H9 (cell line): ENCODE results near the gene ZMIZ1. TPM values are rescaled to one million over a fixed set of nuclear protein-coding genes. Genes with fewer than 3 reads are reported as not detected.

Experiments
- DNase-seq: peaks from one replicate; pipeline ENCODE4 v3.0.0-alpha.2; 2017
- H2AFZ ChIP-seq: one replicate; pipeline ENCODE4 v1.6.1; 2013; ENCODE audit warnings: mild to moderate bottlenecking, low read length, control low read depth, moderate library complexity
- H2AK5ac ChIP-seq: 2 replicates; pipeline ENCODE4 v1.6.1; 2013; ENCODE audit warnings: low read length, control low read depth, mixed read lengths; ENCODE audit not compliant: insufficient read length
- H2BK120ac ChIP-seq: one replicate; pipeline ENCODE4 v1.6.1; 2013; ENCODE audit warnings: low read depth, mild to moderate bottlenecking, low read length, control low read depth, inconsistent platforms; ENCODE audit not compliant: poor library complexity, severe bottlenecking
- H2BK12ac ChIP-seq: 2 replicates; pipeline ENCODE4 v1.6.1; 2013; ENCODE audit warnings: low read length, control low read depth, mixed read lengths, low read depth; ENCODE audit not compliant: insufficient read length
- H2BK15ac ChIP-seq: 2 replicates; pipeline ENCODE4 v1.6.1; 2013; ENCODE audit warnings: low read depth, low read length, control low read depth
- H2BK20ac ChIP-seq: one replicate; pipeline ENCODE4 v1.6.1; 2013; ENCODE audit warnings: low read depth, mild to moderate bottlenecking, low read length, control low read depth, inconsistent platforms; ENCODE audit not compliant: poor library complexity, severe bottlenecking
- H2BK5ac ChIP-seq: 2 replicates; pipeline ENCODE4 v1.6.1; 2013; ENCODE audit warnings: low read length, control low read depth, mixed read lengths; ENCODE audit not compliant: insufficient read length
- H3K14ac ChIP-seq: 2 replicates; pipeline ENCODE4 v1.6.1; 2013; ENCODE audit warnings: low read length, control low read depth; ENCODE audit not compliant: insufficient read depth
- H3K18ac ChIP-seq: 2 replicates; pipeline ENCODE4 v1.6.1; 2013; ENCODE audit warnings: low read depth, mild to moderate bottlenecking, mixed read lengths, low read length, control low read depth; ENCODE audit not compliant: insufficient read length
- H3K23ac ChIP-seq: 2 replicates; pipeline ENCODE4 v1.6.1; 2013; ENCODE audit warnings: low read length, control low read depth, mixed read lengths, low read depth; ENCODE audit not compliant: insufficient read length
- H3K23me2 ChIP-seq: 2 replicates; pipeline ENCODE4 v1.6.1; 2013; ENCODE audit warnings: low read depth, mild to moderate bottlenecking, mixed read lengths, low read length, control low read depth; ENCODE audit not compliant: insufficient read length, poor library complexity, severe bottlenecking
- H3K27ac ChIP-seq: 2 replicates; pipeline ENCODE4 v1.5.1; 2013; ENCODE audit warnings: low read length, control low read depth, mixed read lengths, low read depth; ENCODE audit not compliant: insufficient read length
- H3K27me3 ChIP-seq: 2 replicates; pipeline ENCODE4 v1.6.1; 2013; ENCODE audit warnings: low read length, control low read depth, inconsistent platforms; ENCODE audit not compliant: insufficient read depth
- H3K4ac ChIP-seq: 2 replicates; pipeline ENCODE4 v1.6.1; 2013; ENCODE audit warnings: low read depth, mild to moderate bottlenecking, control low read depth, inconsistent platforms, low read length, moderate library complexity
- H3K4me1 ChIP-seq: 2 replicates; pipeline ENCODE4 v1.6.1; 2013; ENCODE audit warnings: low read length, control low read depth, inconsistent platforms; ENCODE audit not compliant: insufficient read depth
- H3K4me2 ChIP-seq: 2 replicates; pipeline ENCODE4 v1.6.1; 2013; ENCODE audit warnings: low read length, control low read depth, mixed read lengths; ENCODE audit not compliant: insufficient read length, insufficient read depth
- H3K56ac ChIP-seq: 2 replicates; pipeline ENCODE4 v1.6.1; 2013; ENCODE audit warnings: low read depth, mild to moderate bottlenecking, mixed read lengths, low read length, control low read depth; ENCODE audit not compliant: insufficient read length
- H3K79me1 ChIP-seq: 2 replicates; pipeline ENCODE4 v1.6.1; 2013; ENCODE audit warnings: low read depth, mild to moderate bottlenecking, moderate library complexity, low read length, control low read depth, inconsistent platforms; ENCODE audit not compliant: insufficient read depth, poor library complexity, severe bottlenecking
- H3K79me2 ChIP-seq: 2 replicates; pipeline ENCODE4 v1.6.1; 2013; ENCODE audit warnings: low read length, control low read depth, inconsistent platforms; ENCODE audit not compliant: insufficient read depth
- H3K9ac ChIP-seq: 2 replicates; pipeline ENCODE4 v1.6.1; 2013; ENCODE audit warnings: low read length, control low read depth, mixed read lengths; ENCODE audit not compliant: insufficient read length; ENCODE audit errors: extremely low read depth
- H3K9me3 ChIP-seq: one replicate; pipeline ENCODE4 v1.6.1; 2013; ENCODE audit warnings: low read depth, low read length, inconsistent platforms; ENCODE audit not compliant: control insufficient read depth
- H3T11ph ChIP-seq: one replicate; pipeline ENCODE4 v1.6.1; 2013; ENCODE audit warnings: mild to moderate bottlenecking, low read length, control low read depth, inconsistent platforms
- H4K20me1 ChIP-seq: one replicate; pipeline ENCODE4 v1.6.1; 2013; ENCODE audit not compliant: control insufficient read depth, insufficient read length, insufficient read depth
- H4K5ac ChIP-seq: 2 replicates; pipeline ENCODE4 v1.6.1; 2013; ENCODE audit warnings: low read depth, mild to moderate bottlenecking, mixed read lengths, low read length, control low read depth; ENCODE audit not compliant: insufficient read length
- H4K8ac ChIP-seq: replicated peaks from 2 replicates; pipeline ENCODE4 v1.6.1; 2013; ENCODE audit warnings: low read length, control low read depth, mixed read lengths, low read depth; ENCODE audit not compliant: insufficient read length
- H4K91ac ChIP-seq: 2 replicates; pipeline ENCODE4 v1.6.1; 2013; ENCODE audit warnings: low read depth, mild to moderate bottlenecking, moderate library complexity, mixed read lengths, low read length, control low read depth; ENCODE audit not compliant: insufficient read length
- H3K27ac Mint-ChIP-seq, 3 experiments: 2 replicates in 2 of 3; 3 replicates in 1 of 3; pipeline ENCODE4 v1.8.0; 2020 to 2021; ENCODE audit warnings: mixed read lengths in 3 of 3, mild to moderate bottlenecking in 1 of 3, moderate library complexity in 1 of 3
- H3K27me3 Mint-ChIP-seq: 2 replicates; pipeline ENCODE4 v1.8.0; 2021; ENCODE audit warnings: low read depth, mild to moderate bottlenecking, moderate library complexity, mixed read lengths
- H3K36me3 Mint-ChIP-seq, 3 experiments: 2 replicates in 2 of 3; 3 replicates in 1 of 3; pipeline ENCODE4 v1.8.0; 2020 to 2021; ENCODE audit warnings: low read depth in 3 of 3, mixed read lengths in 3 of 3; ENCODE audit not compliant: insufficient read depth in 1 of 3
- H3K4me1 Mint-ChIP-seq, 2 experiments: 2 replicates each; pipeline ENCODE4 v1.8.0; 2020; ENCODE audit warnings: mixed read lengths in 2 of 2
- H3K4me3 Mint-ChIP-seq, 2 experiments: 2 replicates in 1 of 2; 3 replicates in 1 of 2; pipeline ENCODE4 v1.8.0; 2020 to 2021; ENCODE audit warnings: mild to moderate bottlenecking in 2 of 2, mixed read lengths in 2 of 2, moderate library complexity in 1 of 2
- H3K9me3 Mint-ChIP-seq, 2 experiments: 2 replicates in 1 of 2; 3 replicates in 1 of 2; pipeline ENCODE4 v1.8.0; 2020; ENCODE audit warnings: mild to moderate bottlenecking in 2 of 2, mixed read lengths in 2 of 2, moderate library complexity in 1 of 2
- WGBS: extraction: QIAGEN DNeasy Blood & Tissue Kit; methylation state at CpG from one replicate; pipeline ENCODE4 v1.1.7; 2013; ENCODE audit warnings: missing lambda C conversion rate, low lambda C conversion rate, mixed read lengths; ENCODE audit not compliant: insufficient read length; ENCODE audit errors: extremely low coverage; 5-methylcytosine and 5-hydroxymethylcytosine counted together
- total RNA-seq: library from RNA; stranded (reverse); gene quantifications from 2 replicates; pipeline ENCODE4 v1.2.1, GENCODE V29; 2021
- TF ChIP-seq, protein P1 (sequence below): fragments of 200-600 bp; sonication (generic); conservative IDR thresholded peaks from 3 replicates; pipeline ENCODE4 v1.8.0; 2021; ENCODE audit warnings: antibody characterized with exemption, mild to moderate bottlenecking

Gene ZMIZ1
- total RNA-seq, 1 experiment from 2014 or later = 36.9 TPM

DNA sequence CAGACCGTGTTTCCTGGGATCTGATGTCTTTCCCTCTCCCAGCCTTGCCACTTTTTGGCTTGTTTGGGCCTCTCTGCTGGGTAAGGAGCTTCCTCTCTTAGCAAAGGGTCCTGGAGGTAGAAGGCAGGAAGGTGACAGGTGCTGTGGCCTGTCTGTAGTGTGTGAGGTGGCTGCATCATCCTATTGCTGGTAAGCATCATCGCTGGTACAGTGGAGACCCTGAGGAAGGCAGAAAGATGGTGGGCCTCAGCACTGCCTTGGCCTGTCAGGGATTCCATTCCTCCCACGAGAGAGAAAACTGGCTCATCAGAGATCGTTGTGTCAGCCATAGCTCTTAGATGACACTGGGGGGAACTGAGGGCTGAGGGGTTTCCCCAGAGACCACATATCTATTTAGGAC, 46.5 kb downstream of the ZMIZ1 start:
- H4K91ac ChIP-seq = no peak overlapping the region
- H3K27me3 ChIP-seq = no peaks in the 10 kb centered on the region
- H2BK5ac ChIP-seq = no peak overlapping the region
- TF ChIP-seq, protein P1, sequence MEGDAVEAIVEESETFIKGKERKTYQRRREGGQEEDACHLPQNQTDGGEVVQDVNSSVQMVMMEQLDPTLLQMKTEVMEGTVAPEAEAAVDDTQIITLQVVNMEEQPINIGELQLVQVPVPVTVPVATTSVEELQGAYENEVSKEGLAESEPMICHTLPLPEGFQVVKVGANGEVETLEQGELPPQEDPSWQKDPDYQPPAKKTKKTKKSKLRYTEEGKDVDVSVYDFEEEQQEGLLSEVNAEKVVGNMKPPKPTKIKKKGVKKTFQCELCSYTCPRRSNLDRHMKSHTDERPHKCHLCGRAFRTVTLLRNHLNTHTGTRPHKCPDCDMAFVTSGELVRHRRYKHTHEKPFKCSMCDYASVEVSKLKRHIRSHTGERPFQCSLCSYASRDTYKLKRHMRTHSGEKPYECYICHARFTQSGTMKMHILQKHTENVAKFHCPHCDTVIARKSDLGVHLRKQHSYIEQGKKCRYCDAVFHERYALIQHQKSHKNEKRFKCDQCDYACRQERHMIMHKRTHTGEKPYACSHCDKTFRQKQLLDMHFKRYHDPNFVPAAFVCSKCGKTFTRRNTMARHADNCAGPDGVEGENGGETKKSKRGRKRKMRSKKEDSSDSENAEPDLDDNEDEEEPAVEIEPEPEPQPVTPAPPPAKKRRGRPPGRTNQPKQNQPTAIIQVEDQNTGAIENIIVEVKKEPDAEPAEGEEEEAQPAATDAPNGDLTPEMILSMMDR = no peak
- H3T11ph ChIP-seq = no peak overlapping the region
- H4K20me1 ChIP-seq = no peaks in the 10 kb centered on the region
- peaks cover 9% of the 10 kb centered on the region; the same call in 1 of the 2 replicates for H3K79me2 ChIP-seq
- H2AFZ ChIP-seq = no peak overlapping the region
- no peak for DNase-seq
- no peak overlapping the region for H2BK120ac ChIP-seq
- Mint-ChIP-seq H3K27me3 (no peaks in the 10 kb centered on the region), H3K4me3 (no peak overlapping the region), H3K36me3 (peaks cover 3 to 24% (median 10%) of the 10 kb centered on the region in 3 experiments; a peak in 6 of 7 replicates), H3K9me3 (no peaks in the 10 kb centered on the region), H3K4me1 (peaks cover 45 to 57% of the 10 kb centered on the region in 2 experiments), H3K27ac (peak overlapping the region in 2 of 3 experiments; percentile 18 to 68; a peak in 2 of 7 replicates)
- H2BK20ac ChIP-seq = no peak overlapping the region
- H3K4me1 ChIP-seq = peaks cover 2% of the 10 kb centered on the region; the same call in 1 of the 2 replicates
- H4K8ac ChIP-seq = no peak overlapping the region
- H2BK15ac ChIP-seq = no peak overlapping the region
- no peak overlapping the region for H3K18ac ChIP-seq
- no peaks in the 10 kb centered on the region for H3K23me2 ChIP-seq
- H2AK5ac ChIP-seq = no peak overlapping the region
- H3K23ac ChIP-seq = no peak overlapping the region
- H3K4me2 ChIP-seq = no peak overlapping the region
- peaks cover 2% of the 10 kb centered on the region for H3K79me1 ChIP-seq
- WGBS = no CpG with 5 or more reads among the region's 4 CpGs
- no peak overlapping the region for H3K56ac ChIP-seq
- H3K27ac ChIP-seq = no peak overlapping the region
- H3K4ac ChIP-seq = no peak overlapping the region
- no peaks in the 10 kb centered on the region for H3K9me3 ChIP-seq
- H4K5ac ChIP-seq = no peak overlapping the region
- no peak overlapping the region; the same call in 1 of the 2 replicates for H3K14ac ChIP-seq
- no peak overlapping the region for H3K9ac ChIP-seq
- H2BK12ac ChIP-seq = no peak overlapping the region
